CD4-positive, CD25-positive, alpha-beta regulatory T cell (primary cell): ENCODE measurements around the gene AMPH. TPM values are rescaled to one million over a fixed set of nuclear protein-coding genes. Genes with fewer than 3 reads are reported as not detected.

Experiments used
- ATAC-seq, 2 donors: fragments of 150-1000 bp; cut with Tn5 transposase; one replicate each; pipeline ENCODE4 v1.10.0; 2021; ENCODE audit warnings: low read depth in 2 of 2, moderate number of reproducible peaks in 2 of 2, moderate library complexity in 1 of 2
- DNase-seq, 3 donors: peaks; one replicate each; pipeline versions ENCODE4 v3.0.0 to v3.0.0-alpha.2; 2012 to 2022; ENCODE audit warnings: mixed read lengths in 1 of 3
- H3K27ac ChIP-seq: one replicate; pipeline ENCODE4 v1.7.0; 2013; ENCODE audit warnings: mild to moderate bottlenecking, low read length; ENCODE audit not compliant: insufficient read depth, poor library complexity, severe bottlenecking
- H3K27me3 ChIP-seq: one replicate; pipeline ENCODE4 v1.7.0; 2013; ENCODE audit warnings: low read length; ENCODE audit not compliant: control insufficient read depth, insufficient read depth
- H3K36me3 ChIP-seq: one replicate; pipeline ENCODE4 v1.7.0; 2013; ENCODE audit warnings: mild to moderate bottlenecking, low read length, moderate library complexity; ENCODE audit not compliant: control insufficient read depth, insufficient read depth
- H3K4me1 ChIP-seq: 2 replicates; pipeline ENCODE4 v1.7.0; 2013; ENCODE audit warnings: mild to moderate bottlenecking, low read length; ENCODE audit not compliant: insufficient read depth, control insufficient read depth, poor library complexity, severe bottlenecking
- H3K4me3 ChIP-seq: one replicate; pipeline ENCODE4 v1.7.0; 2013; ENCODE audit warnings: low read depth, mild to moderate bottlenecking, low read length, moderate library complexity
- H3K9me3 ChIP-seq, 2 experiments: 1 replicate in 1 of 2; 2 replicates in 1 of 2; pipeline ENCODE4 v1.7.0; 2013; ENCODE audit warnings: low read length in 2 of 2, mild to moderate bottlenecking in 1 of 2, moderate library complexity in 1 of 2; ENCODE audit not compliant: control insufficient read depth in 2 of 2
- H3K27ac Mint-ChIP-seq, 3 donors: one replicate each; pipeline ENCODE4 v1.8.0; 2020 to 2022; ENCODE audit warnings: mild to moderate bottlenecking in 3 of 3, mixed read lengths in 3 of 3, moderate library complexity in 2 of 3
- H3K27me3 Mint-ChIP-seq: one replicate; pipeline ENCODE4 v1.8.0; 2022; ENCODE audit warnings: mild to moderate bottlenecking, mixed read lengths
- H3K36me3 Mint-ChIP-seq: one replicate; pipeline ENCODE4 v1.8.0; 2020; ENCODE audit warnings: mixed read lengths
- H3K4me1 Mint-ChIP-seq, 4 donors: one replicate each; pipeline ENCODE4 v1.8.0; 2020 to 2022; ENCODE audit warnings: mixed read lengths in 4 of 4, mild to moderate bottlenecking in 1 of 4
- H3K4me3 Mint-ChIP-seq, 4 donors: one replicate each; pipeline ENCODE4 v1.8.0; 2020 to 2022; ENCODE audit warnings: mild to moderate bottlenecking in 4 of 4, mixed read lengths in 4 of 4, moderate library complexity in 3 of 4
- H3K9me3 Mint-ChIP-seq, 7 donors: one replicate each; pipeline ENCODE4 v1.8.0; 2020 to 2022; ENCODE audit warnings: mixed read lengths in 7 of 7, mild to moderate bottlenecking in 3 of 7, moderate library complexity in 2 of 7
- polyA plus RNA-seq, 4 donors: library from polyadenylated mRNA; unstranded; fragments of 300-500 nt; fragmentation: Illumina TruSeq; gene quantifications; one replicate each; pipeline ENCODE4 v1.2.3, GENCODE V29; 2021
- total RNA-seq: library from RNA; stranded (reverse); gene quantifications from one replicate; pipeline ENCODE4 v1.2.3, GENCODE V29; 2022

AMPH gene
- total and polyA plus RNA-seq, 5 donors from 2014 or later, result 0.09 to 0.11 (median 0.10) TPM; not detected in 2

DNA sequence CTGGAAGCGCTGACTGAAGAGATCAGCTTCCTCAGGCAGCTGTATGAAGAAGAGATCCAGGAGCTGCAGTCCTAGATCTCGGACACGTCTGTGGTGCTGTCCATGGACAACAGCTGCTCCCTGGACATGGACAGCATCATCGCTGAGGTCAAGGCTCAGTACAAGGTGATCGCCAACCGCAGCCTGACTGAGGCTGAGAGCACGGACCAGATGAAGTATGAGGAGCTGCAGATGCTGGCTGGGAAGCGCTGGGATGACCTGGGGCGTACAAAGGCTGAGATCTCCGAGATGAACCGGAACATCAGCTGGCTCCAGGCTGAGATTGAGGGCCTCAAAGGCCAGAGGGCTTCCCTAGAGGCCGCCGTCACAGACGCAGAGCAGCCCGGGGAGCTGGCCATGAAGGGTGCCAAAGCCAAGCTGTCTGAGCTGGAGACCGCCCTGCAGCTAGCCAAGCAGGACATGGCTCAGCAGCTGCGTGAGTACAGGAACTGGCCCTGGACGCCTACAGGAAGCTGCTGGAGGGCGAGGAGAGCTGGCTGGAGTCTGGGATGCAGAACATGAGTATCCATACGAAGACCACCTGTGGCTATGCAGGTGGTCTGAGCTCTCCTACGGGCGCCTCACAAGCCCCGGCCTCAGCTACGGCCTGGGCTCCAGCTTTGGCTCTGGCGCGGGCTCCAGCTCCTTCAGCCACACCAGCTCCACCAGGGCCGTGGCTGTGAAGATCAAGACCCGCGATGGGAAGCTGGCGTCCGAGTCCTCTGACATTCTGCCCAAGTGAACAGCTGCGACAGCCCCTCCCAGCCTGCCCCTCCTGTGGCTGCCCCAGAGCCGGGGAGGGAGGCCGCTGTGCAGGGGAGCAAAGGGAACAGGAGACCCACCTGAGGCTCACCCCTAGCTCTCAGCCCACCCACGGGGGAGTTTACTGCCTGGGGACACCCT is 24.9 kb upstream of the AMPH start:
- no peaks in the 10 kb centered on the region for H3K36me3 Mint-ChIP-seq
- no peaks in the 10 kb centered on the region for H3K36me3 ChIP-seq

DNA sequence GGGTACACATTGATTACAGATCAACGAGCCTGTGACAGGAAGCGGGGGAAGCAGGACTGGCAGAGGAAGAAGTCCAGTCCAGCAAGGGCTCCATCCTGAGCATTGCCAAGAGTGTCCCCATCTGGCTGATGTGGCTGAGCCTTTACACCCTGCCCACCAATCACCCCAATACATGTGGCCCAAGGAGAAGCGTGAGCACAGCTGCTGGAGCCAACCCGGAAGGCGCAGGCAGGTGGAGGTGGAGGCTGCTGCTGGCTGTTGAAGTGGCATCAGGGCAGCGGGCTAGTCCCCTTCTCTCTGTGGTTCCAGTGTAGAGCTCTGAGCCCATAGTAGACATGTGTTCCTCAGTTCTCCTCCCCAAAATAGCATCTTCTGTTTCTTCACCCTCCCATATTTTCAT is 6.8 kb upstream of the AMPH start:
- Mint-ChIP-seq H3K4me1 (no peaks in the 10 kb centered on the region), H3K27ac (no peak overlapping the region), H3K36me3 (no peaks in the 10 kb centered on the region), H3K4me3 (no peak overlapping the region), H3K9me3 (peaks cover 0 to 3% (median 2%) of the 10 kb centered on the region in 7 donors), H3K27me3 (peaks cover 15% of the 10 kb centered on the region)
- DNase-seq (no peak), ATAC-seq (no peak)
- no peaks in the 10 kb centered on the region for H3K4me1 ChIP-seq
- no peaks in the 10 kb centered on the region for H3K9me3 ChIP-seq
- H3K27me3 ChIP-seq, result no peaks in the 10 kb centered on the region
- H3K36me3 ChIP-seq, result no peaks in the 10 kb centered on the region
- no peak overlapping the region for H3K4me3 ChIP-seq
- no peak overlapping the region for H3K27ac ChIP-seq

More for the DNA sequence above, 24.9 kb upstream of the AMPH start:
- no peaks in the 10 kb centered on the region for H3K9me3 ChIP-seq
- no peaks in the 10 kb centered on the region for H3K4me1 Mint-ChIP-seq
- H3K4me1 ChIP-seq, result no peaks in the 10 kb centered on the region
- H3K4me3 ChIP-seq, result no peak overlapping the region
- H3K27me3 ChIP-seq, result no peaks in the 10 kb centered on the region
- peaks cover 0 to 3% (median 0%) of the 10 kb centered on the region in 7 donors for H3K9me3 Mint-ChIP-seq
- peaks cover 10% of the 10 kb centered on the region for H3K27me3 Mint-ChIP-seq
- DNase-seq (no peak), ATAC-seq (no peak)
- H3K4me3 Mint-ChIP-seq, result no peak overlapping the region
- no peak overlapping the region for H3K27ac Mint-ChIP-seq
- no peak overlapping the region for H3K27ac ChIP-seq

DNA sequence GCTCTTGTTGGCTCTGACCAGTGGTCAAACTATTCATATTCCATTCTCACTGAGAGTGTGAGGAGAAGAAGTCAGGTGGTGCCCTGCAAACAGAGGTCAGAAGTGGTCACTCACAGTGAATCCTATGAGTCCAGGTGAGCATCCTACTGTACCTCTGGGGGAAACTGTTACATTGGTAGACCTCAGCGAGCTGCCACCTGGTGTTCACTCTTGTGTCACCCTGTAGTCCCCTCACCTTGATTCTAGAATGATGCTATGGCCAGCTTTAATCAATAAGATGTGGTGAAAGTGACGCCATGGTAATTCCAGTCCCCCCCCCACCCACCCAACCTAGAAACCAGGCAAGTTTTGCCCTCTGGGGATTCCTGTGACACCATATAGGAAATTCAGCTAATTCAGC is 1.2 kb upstream of the AMPH start:
- Mint-ChIP-seq H3K27ac (no peak overlapping the region), H3K4me3 (no peak overlapping the region), H3K4me1 (peaks cover 0 to 6% (median 5%) of the 10 kb centered on the region in 4 donors), H3K9me3 (peaks cover 0 to 2% (median 0%) of the 10 kb centered on the region in 7 donors), H3K27me3 (peaks cover 45% of the 10 kb centered on the region), H3K36me3 (no peaks in the 10 kb centered on the region)
- ATAC-seq (no peak), DNase-seq (no peak)
- no peak overlapping the region for H3K27ac ChIP-seq
- no peaks in the 10 kb centered on the region for H3K36me3 ChIP-seq
- H3K4me3 ChIP-seq, result no peak overlapping the region
- H3K4me1 ChIP-seq, result no peaks in the 10 kb centered on the region
- no peaks in the 10 kb centered on the region for H3K9me3 ChIP-seq
- peaks cover 18% of the 10 kb centered on the region for H3K27me3 ChIP-seq

DNA sequence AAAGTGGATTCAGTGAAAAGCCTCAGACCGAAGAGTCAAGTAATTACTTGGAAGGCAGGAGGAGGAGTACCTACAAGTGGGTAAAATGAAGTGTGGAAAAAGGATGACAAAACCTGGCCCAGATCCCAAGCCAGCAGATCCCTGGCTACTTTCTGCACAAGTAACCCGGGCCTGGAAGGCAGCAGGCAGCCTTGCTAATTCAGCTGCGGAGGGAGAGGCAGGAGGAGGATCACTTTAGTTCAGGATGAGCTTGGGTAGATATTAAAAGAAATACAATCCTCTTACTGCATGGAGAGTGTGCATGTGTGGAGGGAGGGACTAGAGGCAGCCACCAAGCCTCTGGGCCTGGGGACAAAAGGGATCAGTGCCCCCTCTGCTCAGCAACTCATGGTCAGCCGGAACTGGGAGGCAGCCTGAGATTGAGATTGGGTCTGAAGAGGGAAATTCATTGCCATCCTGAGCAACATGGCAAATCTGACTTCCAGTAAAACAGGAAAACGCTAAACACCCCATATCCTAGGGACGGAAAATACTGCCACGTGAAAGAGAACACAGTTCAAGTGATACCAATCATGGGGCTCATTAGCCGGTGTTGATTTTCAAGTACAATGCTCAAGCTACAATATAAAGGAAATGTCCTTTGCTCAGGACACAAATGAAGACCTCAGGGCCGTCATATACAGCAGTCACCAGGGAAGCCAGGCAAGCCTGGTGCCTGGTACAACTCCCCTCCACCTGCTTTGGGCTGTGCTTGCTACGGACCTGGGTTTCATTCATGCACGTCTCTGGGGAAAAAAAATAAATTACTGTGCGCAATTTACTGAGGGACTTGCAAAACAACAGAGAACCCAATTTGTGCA is 1.3 kb downstream of the AMPH start:
- Histone ChIP-seq H3K4me3 (no peak overlapping the region), H3K27ac (no peak overlapping the region), H3K27me3 (peaks cover 18% of the 10 kb centered on the region), H3K36me3 (no peaks in the 10 kb centered on the region), H3K4me1 (no peaks in the 10 kb centered on the region), H3K9me3 (peaks cover 0 to 3% of the 10 kb centered on the region in 2 experiments)
- no peaks in the 10 kb centered on the region for H3K36me3 Mint-ChIP-seq
- peaks cover 0 to 6% (median 5%) of the 10 kb centered on the region in 4 donors for H3K4me1 Mint-ChIP-seq
- H3K27me3 Mint-ChIP-seq, result peaks cover 55% of the 10 kb centered on the region
- ATAC-seq (no peak), DNase-seq (no peak)
- peaks cover 0 to 11% (median 3%) of the 10 kb centered on the region in 7 donors for H3K9me3 Mint-ChIP-seq
- peak overlapping the region in 1 of 4 donors; percentile 47 for H3K4me3 Mint-ChIP-seq
- H3K27ac Mint-ChIP-seq, result no peak overlapping the region

- no peak overlapping the region for H3K27ac Mint-ChIP-seq
- peaks cover 54% of the 10 kb centered on the region for H3K27me3 Mint-ChIP-seq
Measured at GRCh38 chr7:38628630-38629385, 2.4 kb downstream of the AMPH start.

DNA sequence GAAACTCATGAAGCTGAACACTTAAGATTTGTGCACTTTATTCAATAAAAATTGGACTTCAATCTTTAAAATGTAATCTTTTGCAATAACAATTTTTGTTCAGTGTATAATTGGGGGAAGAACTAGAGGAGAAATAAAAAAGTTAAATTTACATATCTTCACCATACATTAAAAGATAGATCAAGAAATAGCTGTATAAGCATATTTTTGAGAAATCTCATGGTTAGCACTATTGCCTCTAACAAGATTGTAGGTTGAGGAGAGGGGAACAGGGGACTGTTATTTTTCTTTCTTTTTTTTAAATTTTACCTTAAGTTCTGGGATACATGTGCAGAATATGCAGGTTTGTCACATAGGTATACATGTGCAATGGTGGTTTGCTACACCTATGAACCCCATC is 5.3 kb downstream of the AMPH start:
- Mint-ChIP-seq H3K4me3 (no peak overlapping the region), H3K27me3 (peaks cover 30% of the 10 kb centered on the region)
- ATAC-seq, result no peak

More at GRCh38 chr7:38628630-38629385, 2.4 kb downstream of the AMPH start:
- DNase-seq (no peak), ATAC-seq (no peak)
- Mint-ChIP-seq H3K4me3 (no peak overlapping the region), H3K9me3 (peaks cover 0 to 14% (median 3%) of the 10 kb centered on the region in 7 donors), H3K36me3 (no peaks in the 10 kb centered on the region), H3K4me1 (peaks cover 0 to 6% (median 5%) of the 10 kb centered on the region in 4 donors)
- Histone ChIP-seq H3K4me3 (no peak overlapping the region), H3K4me1 (no peaks in the 10 kb centered on the region), H3K27ac (no peak overlapping the region), H3K9me3 (peaks cover 0 to 5% of the 10 kb centered on the region in 2 experiments), H3K27me3 (peaks cover 18% of the 10 kb centered on the region), H3K36me3 (no peaks in the 10 kb centered on the region)

GRCh38 chr7:38615665-38616064 is 15.5 kb downstream of the AMPH start:
- ATAC-seq (no peak), DNase-seq (no peak)
- Mint-ChIP-seq H3K4me1 (no peaks in the 10 kb centered on the region), H3K27ac (no peak overlapping the region), H3K27me3 (no peaks in the 10 kb centered on the region), H3K36me3 (no peaks in the 10 kb centered on the region), H3K9me3 (no peaks in the 10 kb centered on the region), H3K4me3 (no peak overlapping the region)
- no peaks in the 10 kb centered on the region for H3K27me3 ChIP-seq
- no peaks in the 10 kb centered on the region for H3K9me3 ChIP-seq
- H3K4me1 ChIP-seq, result no peaks in the 10 kb centered on the region
- no peak overlapping the region for H3K27ac ChIP-seq
- H3K36me3 ChIP-seq, result no peaks in the 10 kb centered on the region
- no peak overlapping the region for H3K4me3 ChIP-seq

More for the DNA sequence above, 5.3 kb downstream of the AMPH start:
- Histone ChIP-seq H3K4me3 (no peak overlapping the region), H3K27me3 (peaks cover 15% of the 10 kb centered on the region), H3K36me3 (no peaks in the 10 kb centered on the region), H3K4me1 (no peaks in the 10 kb centered on the region), H3K27ac (no peak overlapping the region), H3K9me3 (peaks cover 0 to 7% of the 10 kb centered on the region in 2 experiments)
- H3K9me3 Mint-ChIP-seq, result peaks cover 0 to 16% (median 4%) of the 10 kb centered on the region in 7 donors
- peaks cover 0 to 6% (median 4%) of the 10 kb centered on the region in 4 donors for H3K4me1 Mint-ChIP-seq
- H3K36me3 Mint-ChIP-seq, result no peaks in the 10 kb centered on the region
- no peak for DNase-seq
- no peak overlapping the region for H3K27ac Mint-ChIP-seq
